HG03135 (cell line): ENCODE measurements around the gene TSEN15.

ENCODE experiments used
- ATAC-seq: cut with Tn5 transposase; IDR thresholded peaks from one replicate; pipeline ENCODE4 v1.9.1; 2021; ENCODE audit warnings: mild to moderate bottlenecking, moderate library complexity; ENCODE audit not compliant: unreplicated experiment

The TSEN15 gene

DNA sequence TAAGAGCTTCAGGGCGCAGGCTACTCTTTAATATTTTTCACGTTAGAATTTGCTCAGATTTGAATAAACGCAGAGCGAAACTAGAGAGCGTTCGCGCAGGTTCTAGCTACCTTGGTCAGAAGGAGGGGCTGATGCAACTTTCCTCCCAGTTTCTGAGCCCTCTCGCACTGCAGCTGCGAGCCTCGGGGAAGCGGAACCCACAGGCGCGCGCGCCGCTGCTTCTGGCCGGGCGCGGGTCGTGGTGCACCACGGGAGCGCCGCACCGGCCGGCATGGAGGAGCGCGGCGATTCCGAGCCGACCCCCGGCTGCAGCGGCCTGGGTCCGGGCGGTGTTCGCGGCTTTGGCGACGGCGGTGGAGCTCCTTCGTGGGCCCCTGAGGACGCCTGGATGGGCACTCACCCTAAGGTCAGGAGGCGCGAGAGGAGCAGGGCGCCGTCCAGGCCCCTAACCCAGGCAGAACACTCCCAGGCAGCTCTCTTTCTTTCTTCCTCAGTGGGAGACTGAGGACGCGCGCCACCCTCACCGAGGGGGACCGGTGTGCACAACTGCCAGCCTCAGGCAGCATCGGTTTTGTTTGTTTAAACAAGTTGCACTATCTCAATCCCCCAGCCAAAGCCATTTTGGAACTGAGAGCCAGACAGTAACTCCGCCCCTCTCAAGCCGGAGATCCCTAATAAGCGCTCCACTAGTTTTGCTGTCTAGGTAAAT, at the start of gene TSEN15:
Gene TSEN15 (plus strand): TSS at position 246 of the 709 bp plus-strand sequence. CDS start 26 bp downstream, at position 272.
- ATAC-seq: peak; percentile 96

DNA sequence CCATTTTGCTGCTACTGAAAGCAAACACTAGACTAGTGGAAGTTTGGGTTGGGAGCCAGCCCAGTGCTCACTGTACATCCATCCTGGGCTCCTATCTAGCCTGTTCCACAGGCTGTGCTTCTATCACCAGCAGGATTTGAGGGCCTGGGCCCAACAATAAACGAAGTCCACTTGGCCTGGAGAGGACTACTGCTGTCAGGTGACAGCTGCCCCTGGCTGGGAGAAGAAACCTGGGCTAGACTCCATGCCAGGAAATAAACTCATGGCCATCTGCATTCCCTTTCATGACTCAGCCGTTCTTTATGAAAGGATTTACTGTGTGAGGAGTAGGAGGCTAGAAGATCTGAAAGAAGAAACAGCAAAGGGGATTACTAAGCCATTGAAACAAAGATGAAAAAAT, 49.5 kb upstream of the TSEN15 start:
- no peak for ATAC-seq

DNA sequence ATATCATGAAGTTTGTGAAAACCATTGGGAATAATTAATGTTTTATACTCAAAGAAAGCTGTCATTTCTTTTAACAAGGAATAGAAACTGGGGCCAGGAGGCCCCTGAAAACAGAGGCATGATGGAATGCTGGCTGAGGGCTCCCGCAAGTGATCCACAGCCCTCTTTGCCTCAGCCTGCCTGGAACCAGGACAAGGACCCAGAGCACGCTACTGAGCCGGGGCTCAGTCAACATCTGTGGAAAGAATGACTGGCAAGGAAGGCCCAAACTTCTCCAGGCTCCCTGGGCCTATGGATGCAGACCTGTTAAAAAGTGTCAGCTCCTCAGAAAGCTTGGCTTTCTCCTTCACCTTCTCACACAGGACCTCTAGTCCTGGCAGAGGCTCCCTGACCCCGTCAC, 46.6 kb upstream of the TSEN15 start:
- ATAC-seq: no peak

GRCh38 chr1:184005506-184005905, 46.0 kb upstream of the TSEN15 start:
- ATAC-seq: no peak

GRCh38 chr1:184010788-184011187, 40.7 kb upstream of the TSEN15 start:
- no peak for ATAC-seq

- ATAC-seq: no peak
These were observed 39.3 kb upstream of the TSEN15 start for GRCh38 chr1:184012187-184012586.

DNA sequence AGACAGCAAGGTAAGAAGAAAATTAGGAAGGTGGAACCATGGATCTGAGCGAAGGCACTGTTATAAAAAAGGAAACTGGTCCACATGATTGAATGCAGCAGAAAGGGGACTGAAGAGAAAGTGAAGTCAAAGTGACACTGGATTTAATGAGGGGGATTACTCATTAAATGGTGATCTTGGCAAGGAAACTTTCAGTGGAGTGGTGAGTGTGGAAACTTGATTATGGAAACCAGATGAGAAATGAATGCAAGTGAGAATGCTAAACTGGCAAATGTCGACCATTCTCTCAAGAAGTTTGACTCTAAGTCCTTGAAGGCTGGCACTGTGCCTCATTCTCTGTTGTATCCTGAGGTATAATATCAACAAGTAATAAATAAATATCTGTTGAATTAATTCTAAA, 37.3 kb upstream of the TSEN15 start:
- no peak for ATAC-seq

DNA sequence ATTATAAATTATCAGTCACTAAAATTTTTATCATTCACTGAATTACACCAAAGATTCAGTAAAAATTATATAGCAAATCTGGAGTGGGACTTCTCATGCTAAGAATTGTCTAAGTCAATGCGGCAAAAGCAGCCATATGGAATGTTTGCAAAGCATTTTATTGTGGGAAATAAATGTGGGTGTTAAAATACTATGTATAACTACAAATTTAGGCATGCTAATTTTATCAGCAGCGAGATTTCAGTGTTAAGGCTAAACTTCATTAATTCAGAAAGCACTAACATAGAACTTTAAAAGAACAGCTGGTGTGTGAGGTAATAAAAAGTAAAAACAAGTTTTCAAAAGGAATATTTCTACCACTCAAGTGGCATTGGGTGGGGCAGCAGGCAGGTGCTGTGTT, 35.4 kb upstream of the TSEN15 start:
- no peak for ATAC-seq

DNA sequence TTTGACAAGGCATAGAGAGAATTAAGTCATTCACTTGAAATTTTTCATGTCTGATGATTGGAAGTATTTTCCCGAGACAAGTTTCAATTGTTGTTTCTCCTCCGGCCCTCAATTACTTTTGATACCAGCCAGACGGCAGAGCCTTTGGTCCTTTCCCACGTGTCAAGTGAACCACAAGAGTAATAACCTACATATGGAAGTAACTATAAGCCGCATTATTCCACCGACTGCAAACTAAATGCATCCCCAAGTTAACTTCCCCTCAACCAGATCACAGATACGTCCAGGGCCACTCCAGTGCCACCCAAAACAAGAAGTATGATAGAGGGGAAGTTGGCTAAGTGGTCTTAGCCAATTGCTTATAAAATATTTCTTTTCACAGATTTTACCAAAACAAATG, 34.2 kb upstream of the TSEN15 start:
- no peak for ATAC-seq

GRCh38 chr1:184018622-184019021, 32.9 kb upstream of the TSEN15 start:
- ATAC-seq: no peak

GRCh38 chr1:184019069-184019468, 32.5 kb upstream of the TSEN15 start:
- no peak for ATAC-seq

DNA sequence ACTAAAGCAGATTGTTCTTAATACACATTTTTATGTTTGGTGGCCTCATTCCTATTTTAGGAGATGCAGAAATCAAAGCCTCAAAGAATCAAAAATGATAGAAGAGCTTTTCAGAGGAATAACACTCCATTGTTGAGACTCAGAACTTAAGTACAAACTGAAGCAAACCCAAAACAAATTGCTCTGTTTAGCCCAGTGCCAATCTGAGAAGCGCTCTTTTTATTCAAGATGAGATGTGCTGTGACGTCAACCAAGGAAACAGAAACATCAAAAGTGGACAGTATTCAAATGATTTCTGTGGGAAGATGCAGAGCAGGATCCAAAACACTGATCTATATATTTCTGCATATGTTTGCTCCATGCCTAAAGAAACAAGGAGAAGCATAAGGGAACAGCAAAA, 32.0 kb upstream of the TSEN15 start:
- no peak for ATAC-seq

DNA sequence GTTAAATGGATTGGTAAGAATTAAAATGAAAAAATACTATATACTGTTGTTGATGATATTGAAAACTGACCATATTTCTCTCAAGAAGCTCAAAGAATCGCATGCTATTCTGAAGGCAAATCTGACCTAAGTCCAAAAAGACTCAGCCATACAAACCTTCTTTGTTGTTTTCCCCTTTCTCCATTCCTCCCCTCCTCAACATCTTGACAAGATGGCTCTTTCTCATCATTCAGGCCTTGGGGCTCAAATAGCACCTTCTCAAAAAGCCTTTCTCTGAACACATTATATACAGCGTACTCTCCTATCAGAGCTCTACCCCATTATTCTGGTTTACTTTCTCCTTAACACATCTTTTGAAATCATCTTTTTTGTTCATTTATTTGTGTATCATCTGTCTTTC, 31.2 kb upstream of the TSEN15 start:
- ATAC-seq: no peak

DNA sequence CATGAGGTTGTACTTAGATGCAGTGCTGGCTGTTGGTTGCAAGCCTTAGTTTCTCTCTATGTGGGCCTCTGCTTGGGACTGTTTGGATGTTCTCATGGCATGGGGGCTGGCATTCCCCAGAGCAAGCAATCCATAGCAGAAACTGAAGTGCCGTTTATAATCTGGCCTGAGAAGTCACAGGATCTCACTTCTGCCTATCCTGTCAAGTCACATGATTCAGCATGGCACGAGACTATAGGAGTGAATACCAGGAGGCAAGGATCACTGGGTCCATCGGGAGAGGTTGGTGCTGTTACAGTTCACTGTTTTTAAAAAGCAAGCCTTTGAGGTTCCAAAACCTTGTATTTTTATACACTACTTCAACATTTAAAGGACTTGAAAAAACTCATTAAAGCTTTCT, 30.7 kb upstream of the TSEN15 start:
- no peak for ATAC-seq

DNA sequence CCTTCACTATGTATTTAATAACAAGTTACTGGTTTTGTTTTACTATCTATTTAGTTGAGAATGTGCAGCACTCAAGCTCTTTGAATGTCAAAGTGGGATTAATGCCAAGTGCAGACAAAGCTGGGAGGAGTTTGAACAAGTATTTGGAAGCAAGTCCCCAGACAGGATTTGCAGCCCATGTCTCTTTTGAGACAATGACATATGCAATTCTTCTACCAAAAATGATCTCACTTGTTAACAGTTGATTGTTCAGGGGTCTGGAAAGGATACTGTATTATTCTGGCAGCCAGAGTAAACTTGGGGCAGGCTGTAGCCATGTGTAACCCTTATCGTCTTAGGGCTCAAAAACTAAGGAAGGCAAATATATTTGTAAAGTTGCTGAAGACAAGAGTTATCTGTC, 29.8 kb upstream of the TSEN15 start:
- ATAC-seq: no peak

DNA sequence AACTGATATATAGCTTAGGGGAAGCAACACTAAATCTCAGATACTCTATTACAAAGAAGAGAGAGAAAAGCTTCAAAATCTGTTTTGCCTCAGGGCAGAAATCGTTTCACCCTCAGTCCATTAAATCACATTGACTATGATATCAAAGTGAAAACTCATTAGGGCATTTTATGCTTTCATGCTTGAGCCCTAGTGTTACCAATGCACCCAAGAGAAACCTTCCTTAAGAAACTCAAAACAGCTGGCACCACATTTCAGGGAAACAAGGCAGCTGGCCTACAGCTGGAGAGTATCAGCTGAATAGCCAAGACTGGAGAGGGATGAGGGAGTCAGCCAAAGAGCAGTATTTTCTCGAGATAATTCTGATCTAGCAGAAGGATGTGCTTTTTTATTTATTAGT, 28.9 kb upstream of the TSEN15 start:
- no peak for ATAC-seq

DNA sequence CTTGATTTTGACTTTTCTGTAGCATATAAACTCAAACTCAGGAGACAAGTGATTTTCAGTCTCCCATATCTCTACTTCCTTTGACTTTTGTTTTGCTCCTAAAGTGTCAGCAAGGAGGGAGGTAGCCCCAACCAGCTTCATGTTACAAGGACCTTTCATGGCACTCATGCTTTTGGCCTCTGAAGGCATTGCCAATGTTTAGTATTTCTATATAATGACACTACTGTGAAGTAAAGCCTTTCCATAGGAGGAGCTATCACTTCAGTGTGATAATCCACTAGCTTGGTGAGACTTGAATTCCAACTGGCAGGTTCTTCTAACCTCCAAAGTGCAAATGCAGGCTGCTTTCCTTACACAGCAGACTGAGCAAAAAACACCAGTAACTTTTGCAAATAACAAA, 28.4 kb upstream of the TSEN15 start:
- ATAC-seq: no peak

DNA sequence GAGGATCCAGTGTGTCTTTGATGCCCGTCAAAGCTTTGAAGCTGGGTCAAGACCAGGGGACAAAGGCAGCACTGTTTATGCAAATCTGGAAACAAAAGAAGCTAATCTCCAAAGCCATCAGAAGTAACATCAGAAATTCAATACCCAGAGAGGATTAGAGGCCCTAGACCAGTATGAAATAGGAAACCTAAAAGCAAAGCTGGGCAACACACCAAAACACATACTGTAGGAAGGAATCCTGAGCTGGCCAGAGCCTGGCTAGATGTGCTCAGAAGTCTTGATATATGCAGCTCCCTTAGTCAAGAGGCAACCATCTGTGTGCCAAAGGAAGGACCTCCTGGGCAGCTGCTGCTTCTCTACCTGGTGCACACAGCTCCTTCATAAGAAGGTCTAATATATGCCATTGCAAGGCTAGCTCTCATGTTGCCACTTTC, 26.3 kb upstream of the TSEN15 start:
- no peak for ATAC-seq

- ATAC-seq: no peak
These were observed 23.5 kb upstream of the TSEN15 start for GRCh38 chr1:184027826-184028695.

DNA sequence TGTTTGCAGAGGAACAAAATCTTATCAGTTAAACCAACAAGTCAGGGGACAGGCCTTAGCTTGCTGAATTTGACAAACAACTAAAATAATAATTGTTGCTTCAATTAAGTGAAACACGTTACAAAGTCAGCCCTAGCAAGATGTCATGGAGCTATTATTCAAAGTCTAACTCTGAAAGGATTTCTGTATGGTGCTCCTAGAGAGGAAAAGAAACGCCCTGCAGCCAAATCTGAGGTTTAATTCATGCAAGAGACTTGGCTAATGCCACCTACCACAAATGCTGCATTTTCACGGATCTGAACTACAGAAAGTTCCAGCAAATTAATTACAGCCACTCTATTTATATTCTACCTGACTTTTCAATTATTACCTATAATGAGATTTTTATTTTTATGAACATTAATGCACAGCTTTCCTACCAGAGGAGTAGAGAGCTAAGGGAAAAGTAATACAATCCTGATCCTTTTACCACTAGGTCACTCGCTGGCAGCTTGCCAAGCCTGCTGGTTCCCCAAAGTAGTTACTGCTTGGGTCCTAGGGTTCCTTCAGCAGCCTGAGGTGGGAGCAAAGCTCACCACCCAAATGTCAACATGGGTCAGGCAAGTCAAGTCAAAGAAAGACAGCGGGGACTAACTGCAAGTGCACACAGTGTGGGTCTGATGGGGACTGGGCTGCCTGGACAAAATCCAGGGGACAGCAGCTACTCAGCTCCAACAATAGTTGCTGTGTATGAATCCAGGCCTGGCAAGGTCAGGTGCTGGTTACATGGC, 22.5 kb upstream of the TSEN15 start:
- ATAC-seq: no peak

DNA sequence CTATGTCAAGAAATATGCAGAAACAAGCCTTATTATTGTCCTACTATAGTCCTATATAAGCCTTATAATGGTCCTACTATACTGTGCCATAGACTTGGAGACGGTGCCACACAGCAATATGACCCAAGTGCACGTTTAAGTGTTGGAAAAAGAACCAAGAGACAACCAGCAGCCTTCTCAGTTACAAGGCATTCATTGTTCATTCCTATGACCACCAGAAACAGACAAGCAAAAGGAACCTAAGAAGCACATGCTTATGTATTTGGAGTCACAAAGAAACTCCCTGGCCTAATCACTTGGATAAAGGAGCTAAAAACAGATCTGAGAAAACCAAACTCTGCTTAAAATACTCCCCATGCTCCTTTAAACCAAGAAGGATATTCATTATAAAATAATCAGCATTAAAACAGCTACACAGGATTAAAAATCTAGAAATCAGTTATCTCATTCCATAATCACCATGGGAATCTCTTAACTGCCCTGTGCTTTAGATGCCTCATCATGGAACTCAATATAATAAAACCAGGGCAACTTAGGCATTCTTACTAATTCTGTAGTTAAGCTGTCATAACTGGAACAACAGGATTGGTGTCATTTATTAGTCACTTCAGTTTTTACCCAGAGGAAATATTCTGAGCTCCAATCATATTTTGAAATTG, 21.0 kb upstream of the TSEN15 start:
- no peak for ATAC-seq
